Fibroblast of gingiva (primary cell): ENCODE measurements around the gene PCDHGB5.

Experiments
- DNase-seq: peaks from one replicate; pipeline ENCODE4 v3.0.0-alpha.2; 2011; ENCODE audit warnings: low read depth

PCDHGB5 gene

DNA sequence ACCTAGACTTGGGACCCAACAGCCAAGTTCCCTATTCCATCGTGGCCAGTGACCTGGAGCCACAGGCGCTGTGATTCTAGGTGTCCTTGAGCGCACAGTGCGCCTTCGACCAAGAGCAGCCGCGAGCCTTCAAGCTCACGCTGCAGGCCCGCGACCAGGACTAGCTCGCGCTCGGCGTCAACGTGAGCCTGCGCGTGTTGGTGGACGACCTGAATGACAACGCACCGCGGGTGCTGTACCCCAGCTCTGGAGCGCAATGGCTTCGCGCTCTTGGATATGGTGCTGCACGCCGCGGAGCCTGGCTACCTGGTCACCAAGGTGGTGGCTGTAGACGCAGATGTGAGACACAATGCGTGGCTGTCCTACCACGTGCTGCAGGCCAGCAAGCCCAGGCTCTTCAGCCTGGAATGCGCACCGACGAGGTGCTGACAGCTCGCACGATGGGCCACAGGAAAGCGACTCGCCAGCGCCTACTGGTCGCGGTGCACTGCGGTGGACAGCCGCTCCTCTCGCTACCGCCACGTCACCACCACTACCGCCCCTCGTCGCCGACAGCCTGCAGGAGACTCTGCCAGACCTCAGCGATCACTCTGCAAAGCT lies 43.9 kb downstream of the PCDHGB5 start:
- no peak for DNase-seq
